ENCODE data around the gene FYB1.
A peak's percentile ranks its signal among the peaks of the same experiment; 100 is the strongest.

FYB1 gene

DNA sequence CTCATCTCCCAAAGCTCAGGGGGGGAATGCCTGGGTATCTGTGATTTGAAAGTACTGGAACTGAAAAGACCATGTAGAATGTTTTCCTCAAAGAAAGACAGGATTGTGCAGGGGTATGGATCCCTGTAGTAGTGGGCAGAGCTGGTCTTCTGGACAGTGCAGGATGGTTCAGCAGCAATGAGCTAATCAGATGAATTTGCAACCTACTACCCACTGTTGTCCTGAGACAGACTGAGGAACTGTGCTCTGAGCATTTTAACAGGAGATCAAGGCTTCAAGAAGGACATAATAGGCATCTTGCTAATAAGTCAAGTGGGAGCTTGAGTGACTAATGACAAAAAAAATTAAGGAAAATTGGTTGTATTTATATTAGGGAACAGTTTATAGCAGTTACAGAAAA, 61.7 kb downstream of the FYB1 start:
- DNase-seq, result no peak

DNA sequence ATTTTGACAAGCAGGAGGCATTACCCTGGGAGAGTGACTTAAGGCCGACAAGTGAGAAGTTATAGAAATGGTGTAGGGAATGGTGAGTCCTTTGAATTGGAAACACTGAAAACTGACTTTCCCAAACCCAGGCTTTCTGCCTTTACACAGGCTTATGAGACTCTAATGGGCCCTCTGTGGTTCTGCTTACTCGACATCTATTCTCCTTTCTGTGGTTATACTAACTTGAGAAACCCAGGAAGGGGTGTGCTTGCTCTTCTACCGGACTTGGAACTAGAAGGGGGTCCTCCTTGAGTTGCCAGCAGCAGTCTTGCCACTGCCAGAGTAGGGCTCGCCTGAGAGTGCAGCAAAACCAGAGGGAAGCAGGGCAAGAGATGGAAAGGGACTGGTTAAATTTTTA, 63.3 kb downstream of the FYB1 start:
- no peak for DNase-seq

DNA sequence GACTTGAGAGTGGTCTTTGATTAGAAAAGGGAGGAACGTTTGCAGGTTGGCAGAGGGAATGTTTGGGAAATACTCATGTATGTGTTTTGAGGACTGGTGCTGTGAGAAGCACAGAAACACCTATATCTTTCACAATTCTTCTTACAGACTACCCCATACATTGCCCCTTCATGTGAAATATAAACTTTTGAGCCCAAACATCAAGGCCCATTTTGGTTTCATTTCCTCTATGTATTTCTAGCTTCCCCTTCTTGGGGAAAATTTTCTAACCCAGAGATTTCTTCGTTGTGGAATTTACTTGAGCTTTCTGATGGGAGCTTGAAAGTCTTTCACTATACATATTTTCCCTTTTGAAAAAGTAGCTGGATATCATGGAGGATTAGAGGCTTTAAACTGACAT, 67.6 kb downstream of the FYB1 start:
- DNase-seq, result no peak

DNA sequence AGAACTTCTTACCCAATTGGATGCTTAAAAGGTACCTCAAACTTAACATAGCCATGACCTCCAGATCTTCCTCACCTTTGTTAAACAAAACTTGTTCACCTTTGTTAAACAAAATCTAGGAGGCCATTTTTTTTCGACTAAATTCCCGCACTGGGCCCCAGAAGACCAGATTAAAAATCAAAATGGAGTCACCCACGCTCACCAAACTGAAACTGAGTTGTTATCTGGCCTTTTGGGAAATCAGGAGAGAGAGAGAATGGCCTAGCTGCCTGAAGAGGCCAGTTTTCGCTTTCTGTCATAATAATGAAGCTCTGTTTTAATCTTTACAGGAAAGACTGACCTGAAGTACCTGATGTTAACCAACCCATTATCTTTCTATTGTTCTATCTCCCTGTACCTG, 69.4 kb downstream of the FYB1 start:
- DNase-seq, result no peak

DNA sequence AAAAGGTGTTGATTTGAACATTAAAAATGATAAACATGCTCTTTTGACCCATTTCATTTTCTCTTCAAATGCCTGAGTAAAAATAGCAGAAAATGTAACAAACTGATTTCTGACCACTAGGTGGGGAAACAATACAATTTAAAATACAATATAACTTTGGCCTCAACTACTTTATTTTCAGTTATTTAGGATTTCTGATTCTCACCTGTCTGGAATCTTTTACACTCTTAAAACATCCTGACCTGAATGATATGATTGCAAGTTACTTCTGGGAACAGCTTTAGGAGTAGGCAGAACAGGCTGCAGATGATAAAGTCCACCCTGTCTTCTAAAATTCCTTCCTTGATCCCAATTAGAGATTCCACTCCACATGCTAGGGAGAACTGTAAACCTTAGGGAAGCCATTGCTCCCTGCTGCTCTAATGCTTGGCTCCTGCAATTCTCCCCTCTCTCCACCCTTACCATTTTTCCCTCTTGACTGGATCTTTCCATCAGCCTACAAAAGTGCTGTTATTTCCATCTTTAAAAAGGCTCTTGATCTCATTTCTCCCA, 70.3 kb downstream of the FYB1 start:
- no peak for DNase-seq

DNA sequence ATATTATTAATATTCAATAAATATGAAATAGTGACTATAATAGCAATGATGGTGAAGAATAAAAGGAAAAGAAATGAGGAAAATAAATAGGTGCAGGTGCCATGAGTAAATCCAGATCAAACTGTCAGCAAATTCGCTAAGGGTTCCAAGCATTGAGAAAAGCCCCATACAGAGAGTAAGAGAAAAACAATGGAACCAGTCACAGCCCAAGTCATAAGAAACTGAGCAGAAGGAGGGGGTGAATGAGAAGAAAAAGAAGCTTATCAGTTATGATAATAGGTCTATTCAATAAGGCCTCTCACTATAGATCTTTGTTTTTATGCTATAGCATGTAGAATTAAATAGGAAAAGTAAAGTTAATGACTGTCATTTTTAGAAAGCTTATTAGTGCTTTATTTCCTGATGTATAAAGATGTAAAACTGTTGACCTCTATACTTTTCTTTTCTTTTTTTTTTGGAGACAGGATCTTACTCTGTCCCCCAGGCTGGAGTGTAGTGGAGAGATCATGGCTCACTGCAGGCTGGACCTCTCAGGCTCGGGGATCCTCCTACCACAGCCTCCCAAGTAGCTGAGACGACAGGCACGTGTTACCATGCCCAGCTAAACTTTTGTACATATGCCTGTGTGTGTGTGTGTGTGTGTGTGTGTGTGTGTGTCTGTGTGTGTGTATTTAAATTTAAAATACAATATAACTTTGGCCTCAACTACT, 72.4 kb downstream of the FYB1 start:
- DNase-seq, result no peak

DNA sequence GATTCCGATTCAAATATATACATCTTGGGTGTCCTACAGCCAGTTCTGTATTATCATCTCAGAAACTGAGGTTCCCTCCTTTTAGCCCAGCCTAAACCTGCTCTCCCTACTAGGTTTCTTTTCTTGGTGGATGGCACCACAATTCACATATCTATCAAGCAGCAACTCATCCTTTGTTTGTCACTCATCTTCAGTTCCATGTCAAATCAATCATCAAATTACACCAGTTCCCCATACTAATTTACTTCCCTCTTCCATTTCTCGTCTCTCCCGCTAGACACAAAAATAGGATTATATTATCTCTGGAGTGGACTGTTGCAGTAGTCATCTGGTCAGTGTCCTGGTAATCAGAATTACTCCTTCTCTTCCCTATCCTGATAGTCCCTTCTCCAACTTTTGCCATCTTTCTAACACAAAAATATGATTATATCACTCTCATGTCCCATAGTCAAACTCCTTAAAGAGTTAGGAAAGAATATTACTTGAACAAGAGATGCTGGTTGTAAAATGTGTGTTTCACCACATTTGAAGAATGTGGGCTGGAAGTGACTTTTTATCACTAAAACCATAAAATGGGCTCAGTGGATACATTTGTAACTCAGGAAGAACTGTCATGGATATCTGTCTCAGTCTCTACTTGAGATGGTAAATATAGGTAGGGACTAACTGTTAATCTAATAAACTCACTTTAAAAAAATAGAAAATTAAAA, 76.1 kb downstream of the FYB1 start:
- DNase-seq, result no peak

DNA sequence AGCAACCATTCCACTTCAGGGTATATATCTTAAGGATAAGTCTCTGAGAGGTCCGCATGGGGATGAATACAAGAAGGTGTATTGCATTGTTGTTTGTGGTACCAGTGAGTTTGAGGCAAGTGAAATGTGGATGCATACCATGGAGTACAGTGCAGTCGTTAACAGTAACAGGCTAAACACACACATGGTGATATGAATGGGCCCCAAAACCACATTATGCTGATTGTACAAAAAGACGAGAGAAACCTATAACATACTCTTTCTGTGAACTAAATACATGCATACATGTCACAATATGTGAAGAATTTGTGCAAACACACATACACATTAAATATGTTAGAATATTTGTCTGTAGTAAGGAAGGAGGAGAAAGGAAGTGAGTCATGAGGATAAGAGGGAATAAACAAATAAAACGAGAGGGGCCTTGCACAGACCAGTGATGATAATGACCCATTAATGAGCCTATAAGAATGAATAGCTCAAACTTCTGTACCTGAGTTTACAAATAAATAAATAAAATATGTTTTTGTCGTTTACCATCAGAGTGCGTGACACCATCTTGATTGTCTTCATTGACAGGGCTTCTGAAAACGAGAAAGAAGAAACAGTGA, 78.7 kb downstream of the FYB1 start:
- no peak for DNase-seq

DNA sequence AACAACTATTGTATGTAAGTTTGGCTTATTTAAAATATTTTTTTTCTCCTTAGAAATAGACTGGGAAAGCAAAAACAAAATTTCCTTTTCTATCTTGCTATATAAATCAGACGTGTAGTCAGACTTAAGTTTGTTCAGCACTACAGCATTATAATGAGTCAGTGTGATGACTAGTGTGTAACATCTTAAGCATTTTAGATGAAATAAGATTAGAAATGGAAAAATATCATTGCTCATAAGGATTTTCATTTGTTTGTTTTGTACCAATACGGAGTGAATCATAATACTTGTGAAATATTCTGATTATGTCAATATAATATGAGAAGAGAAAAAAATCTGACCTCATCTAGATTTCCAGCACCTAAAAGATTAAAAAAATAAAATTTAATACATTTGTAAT, 80.5 kb downstream of the FYB1 start:
- DNase-seq, result no peak

DNA sequence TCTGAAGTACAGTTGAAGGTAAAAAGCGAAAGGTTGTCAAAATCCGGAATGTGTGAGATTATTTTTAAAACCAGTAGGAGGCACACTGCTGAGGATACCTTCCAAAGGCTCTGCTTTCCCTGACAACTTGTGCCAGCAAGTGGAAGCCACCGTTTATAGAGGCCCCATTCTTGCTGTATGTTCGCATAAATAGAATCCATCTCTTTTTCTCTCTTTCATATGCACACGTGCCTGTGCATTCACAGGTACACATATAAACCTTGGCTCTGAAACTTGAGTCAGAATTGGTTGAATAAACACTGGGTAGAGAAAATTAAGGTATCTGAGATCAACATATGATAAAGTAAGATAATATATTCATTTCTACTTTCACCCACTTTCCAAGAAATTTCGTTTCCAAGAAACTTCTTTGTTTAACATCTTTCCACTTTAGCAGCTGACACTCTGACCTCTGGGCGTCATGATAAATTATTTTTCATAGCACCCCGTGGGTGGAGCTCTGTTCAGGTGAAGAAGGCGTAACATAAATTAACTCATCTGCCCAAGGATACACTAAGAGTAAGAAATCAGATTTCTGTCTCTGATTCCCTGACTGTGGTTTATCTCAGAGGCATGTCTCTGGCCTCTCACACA, 81.4 kb downstream of the FYB1 start:
- DNase-seq, result peak in 1 of 2 experiments; percentile 35

DNA sequence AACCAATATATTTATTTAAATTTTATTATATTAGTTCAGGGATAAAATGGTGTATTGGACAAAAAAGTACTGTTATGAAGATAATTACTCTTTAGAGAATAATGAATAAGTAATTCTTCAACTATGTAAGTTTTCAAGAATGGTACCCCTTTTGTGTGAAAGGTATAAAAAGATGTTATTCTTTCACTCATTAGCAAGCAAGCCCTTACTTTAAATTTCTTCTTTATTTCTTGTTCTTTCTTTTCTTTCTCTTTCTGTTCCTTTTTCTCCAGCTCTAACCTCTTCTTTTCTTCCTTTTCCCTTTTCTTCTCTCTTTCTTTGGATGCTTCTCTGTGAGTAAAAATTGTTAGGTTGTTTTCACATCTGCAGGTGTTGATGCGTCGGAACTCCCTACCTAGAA, 82.0 kb downstream of the FYB1 start:
- no peak for DNase-seq

DNA sequence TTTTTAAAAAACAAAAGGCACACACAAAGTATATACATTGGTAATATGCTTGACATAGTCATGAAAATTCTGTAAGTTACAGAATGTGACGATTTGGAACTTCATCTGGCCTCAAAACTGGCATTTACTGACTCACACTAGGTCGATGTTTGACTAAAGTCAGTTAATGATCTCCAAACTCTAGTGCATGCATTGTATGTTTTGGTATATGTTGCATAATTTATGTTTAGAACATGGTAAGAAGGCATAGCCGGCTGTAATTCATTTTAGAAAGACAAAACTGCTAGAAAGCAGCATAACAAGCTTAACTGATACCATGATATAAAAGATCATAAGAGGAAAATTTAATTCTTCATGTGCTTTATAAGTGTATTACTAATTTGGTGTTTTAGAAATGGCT, 86.6 kb downstream of the FYB1 start:
- no peak for DNase-seq

DNA sequence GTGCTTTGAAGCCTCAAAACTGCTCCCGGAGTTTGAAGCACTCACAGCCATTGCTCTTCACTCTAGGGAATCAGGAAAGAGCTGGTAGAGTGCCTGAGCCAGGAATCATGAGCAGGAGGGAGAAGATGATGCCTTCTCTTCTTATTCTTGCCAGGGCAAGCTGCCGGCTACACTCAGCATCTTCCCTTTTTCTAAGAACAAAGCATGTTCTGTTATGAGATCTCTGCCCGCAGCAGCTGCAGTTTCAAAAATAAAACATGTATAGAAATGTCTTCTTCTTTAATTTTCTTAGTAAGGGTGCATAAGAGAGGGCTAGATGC, 87.3 kb downstream of the FYB1 start:
- DNase-seq, result no peak

DNA sequence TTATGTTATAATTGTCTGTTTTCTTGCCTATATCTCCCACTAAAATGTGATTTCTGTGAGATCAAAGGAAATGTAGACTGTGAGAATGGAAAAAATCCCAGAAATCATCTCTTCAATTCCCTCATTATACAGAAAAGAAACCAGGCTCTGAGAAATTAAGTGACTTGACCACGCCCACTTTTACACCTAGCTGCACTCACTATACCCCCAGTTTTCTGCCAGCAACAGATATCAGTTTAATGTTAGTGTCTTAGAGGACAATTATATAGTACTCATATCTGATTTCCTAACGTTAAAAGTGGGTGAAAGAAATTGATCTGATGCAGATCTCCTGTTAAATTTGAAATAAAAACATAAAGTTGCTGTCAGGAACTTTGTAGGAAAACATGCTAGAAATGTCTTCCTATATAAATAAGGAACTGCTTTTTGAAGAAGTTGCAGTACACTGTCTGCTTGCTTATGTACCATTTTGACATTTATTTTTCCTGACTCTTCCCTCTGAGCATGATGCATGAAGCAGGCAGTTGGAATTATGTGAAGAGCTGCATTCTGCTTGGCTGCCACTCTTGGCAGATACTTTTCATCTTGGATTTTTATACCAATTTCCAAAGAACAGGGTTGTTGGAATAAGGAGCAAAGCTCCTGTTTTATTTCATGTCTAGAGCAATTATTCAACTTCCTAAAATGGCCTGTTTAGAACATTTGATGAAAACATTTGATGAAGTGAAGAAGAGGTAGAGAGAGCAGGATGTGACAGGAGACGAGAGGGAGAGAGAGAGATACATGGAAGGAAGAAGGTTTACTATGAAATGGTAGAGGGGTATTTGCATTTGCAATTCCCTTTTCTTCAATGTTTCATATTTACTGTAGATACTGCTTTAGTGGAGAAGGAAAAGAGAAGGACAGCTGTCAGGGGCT, 87.9 kb downstream of the FYB1 start:
- DNase-seq, result no peak

DNA sequence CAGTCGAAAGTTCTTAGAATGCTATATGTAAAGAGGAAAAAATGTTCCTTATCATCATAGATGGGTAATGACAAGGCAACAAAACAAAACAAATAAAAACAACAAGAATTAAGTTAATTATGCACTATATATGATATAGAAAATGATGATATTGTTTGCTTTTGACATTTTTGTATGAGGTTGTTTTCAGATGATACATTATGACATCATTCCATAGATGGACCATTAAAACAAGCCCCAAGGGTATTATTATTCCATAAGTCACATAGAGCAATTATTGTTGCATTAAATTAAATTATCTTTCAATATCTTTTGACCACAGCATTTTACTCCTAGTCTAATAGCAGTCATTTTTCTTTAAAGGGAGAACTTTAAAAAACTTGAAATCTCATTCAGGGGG, 88.6 kb downstream of the FYB1 start:
- DNase-seq, result no peak

DNA sequence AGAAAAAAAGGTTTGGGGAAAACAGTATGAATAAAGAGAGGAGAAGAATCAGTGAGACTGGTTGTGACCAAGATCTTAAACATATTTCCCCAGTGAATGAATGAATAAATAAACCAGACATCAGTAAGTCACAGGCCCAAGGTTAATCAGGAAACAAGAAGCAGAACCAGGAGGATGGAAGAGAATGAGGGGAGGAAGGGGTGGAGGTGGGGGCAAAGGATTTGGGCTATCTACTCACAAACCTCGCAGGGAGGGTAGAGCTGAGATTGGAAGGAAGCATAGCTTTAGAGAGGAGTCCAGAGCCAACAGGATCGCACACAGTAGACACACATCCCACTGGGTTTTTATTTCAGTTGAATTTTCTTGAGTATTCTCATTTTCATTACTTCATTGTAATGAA, 97.4 kb downstream of the FYB1 start:
- DNase-seq, result no peak

DNA sequence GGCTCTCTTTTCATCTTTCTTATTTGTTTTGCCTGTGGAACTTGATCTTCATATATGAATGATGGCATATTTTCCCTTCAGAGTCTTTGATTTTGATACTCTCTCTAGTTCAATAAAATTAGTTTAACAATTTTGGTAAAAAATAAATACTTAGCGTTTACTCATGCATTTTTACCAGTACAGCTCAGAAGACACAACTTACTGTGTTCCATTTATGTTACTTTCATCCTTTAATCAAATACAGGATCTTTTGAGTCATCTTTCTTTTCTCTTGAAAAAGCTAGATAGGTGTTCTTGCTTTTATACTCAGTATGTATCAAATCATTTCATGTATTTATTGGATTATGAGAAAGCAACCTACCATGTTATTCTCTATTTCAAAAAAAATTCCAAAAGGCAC, 98.0 kb downstream of the FYB1 start:
- no peak for DNase-seq

DNA sequence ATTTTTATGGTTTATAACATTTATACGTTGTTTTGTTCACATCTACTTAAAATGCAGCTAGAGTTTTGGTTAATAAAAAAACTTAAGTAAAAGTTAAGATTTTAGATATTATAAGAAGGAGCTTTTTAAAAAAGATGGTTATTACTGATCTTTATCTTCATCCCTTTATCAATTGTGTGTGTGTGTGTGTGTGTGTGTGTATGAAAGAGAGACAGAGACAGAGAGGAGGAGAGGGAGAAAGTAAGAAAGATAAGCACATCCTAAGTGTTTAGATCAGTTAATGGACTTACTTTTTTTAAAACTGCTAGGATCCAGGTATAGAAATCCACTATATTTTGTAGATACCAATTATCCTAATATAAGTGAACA, 99.3 kb downstream of the FYB1 start:
- no peak for DNase-seq

DNA sequence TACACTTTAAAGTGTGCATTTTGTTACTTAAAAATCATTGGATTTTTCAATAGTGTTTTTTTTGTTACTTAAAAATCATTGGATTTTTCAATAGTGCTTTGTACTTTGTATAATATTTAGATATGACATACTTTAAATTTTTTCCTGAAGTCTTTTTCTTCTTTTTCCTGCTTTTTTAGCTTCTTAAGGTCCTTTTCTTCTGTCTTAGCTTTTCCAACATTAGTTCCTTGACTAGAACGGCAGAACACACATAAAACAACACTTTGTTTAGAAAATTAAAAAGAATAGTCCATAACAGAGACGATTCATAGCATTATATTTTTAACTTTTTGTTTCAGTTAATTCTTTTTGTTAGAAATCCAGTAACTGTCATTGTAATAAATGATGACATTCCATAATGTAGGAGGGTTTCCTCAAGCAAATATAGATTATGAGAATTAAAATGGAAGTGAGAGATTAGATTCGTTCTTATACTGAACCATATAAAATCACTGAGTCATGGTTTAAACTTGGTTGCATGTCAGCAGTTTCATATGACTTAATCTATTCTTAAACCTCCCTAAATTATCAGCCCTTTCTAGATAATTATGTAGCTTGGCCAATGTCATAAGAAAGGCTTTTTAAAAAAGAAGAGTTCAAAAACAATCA, 99.8 kb downstream of the FYB1 start:
- DNase-seq, result no peak

DNA sequence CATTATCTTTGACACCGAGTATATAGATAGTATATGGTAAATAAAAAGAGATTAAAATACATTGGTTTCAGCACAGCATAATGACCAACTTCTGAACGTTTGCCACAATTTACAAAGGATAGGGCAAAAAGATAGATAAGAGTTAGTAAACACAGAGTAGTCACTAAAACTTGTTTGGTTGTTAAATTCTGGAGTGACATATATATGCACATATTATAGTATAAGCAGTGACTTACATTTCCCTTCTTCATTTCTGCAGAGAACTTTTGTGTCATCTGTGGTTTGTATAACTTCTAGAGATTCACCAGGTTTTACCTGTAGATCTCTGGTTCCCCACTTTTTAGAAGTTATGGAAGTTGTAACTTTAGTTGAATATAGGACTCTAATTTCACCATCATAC, 100.7 kb downstream of the FYB1 start:
- DNase-seq, result no peak

DNA sequence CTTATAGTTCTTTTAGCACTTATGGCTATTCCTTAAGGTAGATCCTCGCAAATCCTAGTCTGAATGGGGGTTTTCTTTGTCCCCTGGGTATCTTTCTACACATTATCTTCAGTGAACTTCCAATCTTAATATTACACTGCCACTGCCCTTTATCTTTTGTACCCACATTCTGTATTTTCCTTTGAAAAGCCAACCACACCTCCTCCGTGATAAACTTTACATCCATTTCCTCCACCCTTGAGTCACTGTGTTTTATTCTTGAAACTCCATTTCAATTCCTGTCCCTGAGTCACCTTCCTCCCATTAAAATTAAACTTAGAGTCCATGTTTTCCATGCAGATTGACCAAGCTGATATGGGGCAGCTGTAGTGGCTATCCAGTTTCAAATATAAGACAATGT, 102.0 kb downstream of the FYB1 start:
- no peak for DNase-seq
